Measurements from ENCODE around the gene ABHD18. TPM values are rescaled to one million over a fixed set of nuclear protein-coding genes. Genes with fewer than 3 reads are reported as not detected.

The ABHD18 gene
- polyA plus RNA-seq, 1 of the 3 experiments (the other 2 are of a cell fraction): 2.0 TPM

DNA sequence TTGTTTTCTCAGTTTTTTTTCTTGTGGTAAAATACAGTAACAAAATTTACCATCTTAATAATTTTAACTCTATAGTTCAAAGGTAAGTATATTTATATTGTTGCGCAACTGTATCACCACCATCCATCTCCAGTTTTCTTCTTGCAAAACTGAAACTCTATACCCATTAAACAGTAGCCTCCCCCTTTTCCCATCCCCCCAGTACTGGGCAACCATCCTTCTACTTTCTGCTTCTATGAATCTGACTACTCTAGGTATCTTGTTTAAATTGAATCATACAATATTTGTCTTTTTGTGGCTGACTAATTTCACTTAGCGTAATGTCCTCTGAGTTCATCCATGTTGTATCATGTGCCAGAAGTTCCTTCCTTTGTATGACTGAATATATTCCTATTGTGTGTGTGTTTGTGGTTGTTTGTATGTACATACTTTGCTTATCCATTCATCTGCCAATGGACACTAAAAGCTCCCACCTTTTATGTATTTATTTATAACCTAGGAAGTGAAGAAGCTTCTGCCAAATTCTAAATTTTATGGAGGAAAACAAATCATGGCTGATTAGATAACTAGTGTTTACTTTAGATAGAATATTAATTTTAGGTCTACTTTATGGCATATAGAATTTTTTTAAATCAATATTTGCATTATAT is 10.0 kb downstream of the ABHD18 start:
- peaks cover 0 to 19% of the 10 kb centered on the region in 2 experiments for H3K36me3 ChIP-seq (replicated peaks in 1 of 2; ENCODE audit: control insufficient read depth in 1 of 2, insufficient read depth in 2 of 2, low read length in 1 of 2)
- no peaks in the 10 kb centered on the region for H3F3A ChIP-seq (replicated peaks; ENCODE audit: insufficient read depth)
- CTCF ChIA-PET: no interaction called here
- POLR2A ChIA-PET: no interaction called here
- no peaks in the 10 kb centered on the region for H3K27me3 ChIP-seq (ENCODE audit: insufficient read depth)
- TF ChIP-seq TEAD4 (IDR thresholded peaks at IDR 0.05; ENCODE audit: borderline replicate concordance, insufficient read depth) (no peak), EP300 (IDR thresholded peaks at IDR 0.05; ENCODE audit: borderline replicate concordance in 1 of 2, low read depth in 1 of 2, low read length in 1 of 2) (no peak), MXI1 (IDR thresholded peaks at IDR 0.05; ENCODE audit: low read depth, low read length) (no peak)
- TF ChIP-seq, protein P1, sequence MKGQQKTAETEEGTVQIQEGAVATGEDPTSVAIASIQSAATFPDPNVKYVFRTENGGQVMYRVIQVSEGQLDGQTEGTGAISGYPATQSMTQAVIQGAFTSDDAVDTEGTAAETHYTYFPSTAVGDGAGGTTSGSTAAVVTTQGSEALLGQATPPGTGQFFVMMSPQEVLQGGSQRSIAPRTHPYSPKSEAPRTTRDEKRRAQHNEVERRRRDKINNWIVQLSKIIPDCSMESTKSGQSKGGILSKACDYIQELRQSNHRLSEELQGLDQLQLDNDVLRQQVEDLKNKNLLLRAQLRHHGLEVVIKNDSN (IDR thresholded peaks at IDR 0.05; ENCODE audit: borderline replicate concordance, low read depth): no peak
- no peaks in the 10 kb centered on the region for H3K9me2 ChIP-seq
- H3K4me1 ChIP-seq (ENCODE audit: control insufficient read depth in 1 of 2, insufficient read depth in 2 of 2, low read depth in 1 of 2, low read length in 1 of 2): no peaks in the 10 kb centered on the region
- peaks cover 39% of the 10 kb centered on the region for H3K79me2 ChIP-seq (ENCODE audit: insufficient read depth)
- no peak overlapping the region for H3K4me3 ChIP-seq (ENCODE audit: low read depth in 2 of 2, low read length in 1 of 2)
- no peak overlapping the region for H3K27ac ChIP-seq (ENCODE audit: low read depth in 2 of 2, low read length in 1 of 2)
- no peak for DNase-seq
- WGBS (ENCODE audit: low lambda C conversion rate): 94% methylated on average over 2 of the region's 2 CpGs
- no peaks in the 10 kb centered on the region for H4K20me1 ChIP-seq (ENCODE audit: insufficient read depth)
- H2AFZ ChIP-seq (ENCODE audit: low read depth): no peak overlapping the region
- H3K4me2 ChIP-seq: no peak overlapping the region
- H3K9me3 ChIP-seq: no peaks in the 10 kb centered on the region
- no peak overlapping the region for H3K9ac ChIP-seq

DNA sequence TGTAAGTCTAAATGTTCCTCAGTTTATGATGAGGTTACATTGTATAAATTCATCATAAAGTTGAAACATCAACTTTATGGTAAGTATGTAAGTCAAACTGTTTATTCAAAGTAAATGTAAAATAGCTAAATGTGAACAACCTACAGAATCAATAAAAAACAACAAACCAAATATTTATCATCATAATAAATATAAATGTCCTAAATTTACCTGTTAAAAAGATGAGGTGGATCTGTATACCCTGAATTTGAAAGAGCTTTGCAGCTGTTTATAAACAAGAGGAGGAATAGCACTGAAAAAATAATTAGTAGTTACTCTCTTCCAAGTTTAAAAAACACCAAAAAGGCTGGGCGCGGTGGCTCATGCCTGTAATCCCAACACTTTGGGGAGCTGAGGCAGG is 13.7 kb downstream of the ABHD18 start:
- Histone ChIP-seq H3F3A (replicated peaks; ENCODE audit: insufficient read depth) (no peaks in the 10 kb centered on the region), H3K4me2 (no peak overlapping the region), H3K9ac (no peak overlapping the region), H3K79me2 (ENCODE audit: insufficient read depth) (peaks cover 10% of the 10 kb centered on the region), H3K9me2 (no peaks in the 10 kb centered on the region), H3K27me3 (ENCODE audit: insufficient read depth) (no peaks in the 10 kb centered on the region), H3K4me3 (ENCODE audit: low read depth in 2 of 2, low read length in 1 of 2) (no peak overlapping the region), H2AFZ (ENCODE audit: low read depth) (no peak overlapping the region), H4K20me1 (ENCODE audit: insufficient read depth) (no peaks in the 10 kb centered on the region), H3K4me1 (ENCODE audit: control insufficient read depth in 1 of 2, insufficient read depth in 2 of 2, low read depth in 1 of 2, low read length in 1 of 2) (no peaks in the 10 kb centered on the region), H3K9me3 (no peaks in the 10 kb centered on the region), H3K27ac (ENCODE audit: low read depth in 2 of 2, low read length in 1 of 2) (no peak overlapping the region), H3K36me3 (replicated peaks in 1 of 2; ENCODE audit: control insufficient read depth in 1 of 2, insufficient read depth in 2 of 2, low read length in 1 of 2) (peaks cover 0 to 21% of the 10 kb centered on the region in 2 experiments)
- WGBS (ENCODE audit: low lambda C conversion rate): 95% methylated on average over 2 of the region's 2 CpGs
- no peak for DNase-seq
- TF ChIP-seq MXI1 (IDR thresholded peaks at IDR 0.05; ENCODE audit: low read depth, low read length): no peak
- no peak for TF ChIP-seq FOXM1 (IDR thresholded peaks at IDR 0.05; ENCODE audit: low read depth)
- TF ChIP-seq CHD2 (IDR thresholded peaks at IDR 0.05; ENCODE audit: low read length, partially characterized antibody): no peak
- no peak for TF ChIP-seq TEAD4 (IDR thresholded peaks at IDR 0.05; ENCODE audit: borderline replicate concordance, insufficient read depth)
- TF ChIP-seq, protein P2, sequence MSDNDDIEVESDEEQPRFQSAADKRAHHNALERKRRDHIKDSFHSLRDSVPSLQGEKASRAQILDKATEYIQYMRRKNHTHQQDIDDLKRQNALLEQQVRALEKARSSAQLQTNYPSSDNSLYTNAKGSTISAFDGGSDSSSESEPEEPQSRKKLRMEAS (IDR thresholded peaks at IDR 0.05; ENCODE audit: low read depth): no peak
- TF ChIP-seq POLR2AphosphoS5 (IDR thresholded peaks at IDR 0.05; ENCODE audit: low read depth, low read length): no peak
- TF ChIP-seq, protein P3, sequence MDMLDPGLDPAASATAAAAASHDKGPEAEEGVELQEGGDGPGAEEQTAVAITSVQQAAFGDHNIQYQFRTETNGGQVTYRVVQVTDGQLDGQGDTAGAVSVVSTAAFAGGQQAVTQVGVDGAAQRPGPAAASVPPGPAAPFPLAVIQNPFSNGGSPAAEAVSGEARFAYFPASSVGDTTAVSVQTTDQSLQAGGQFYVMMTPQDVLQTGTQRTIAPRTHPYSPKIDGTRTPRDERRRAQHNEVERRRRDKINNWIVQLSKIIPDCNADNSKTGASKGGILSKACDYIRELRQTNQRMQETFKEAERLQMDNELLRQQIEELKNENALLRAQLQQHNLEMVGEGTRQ (IDR thresholded peaks at IDR 0.05; ENCODE audit: borderline replicate concordance, low read depth, low read length): no peak
- ChIA-PET CTCF (no interaction called here), POLR2A (no interaction called here)
